Naive thymus-derived CD8-positive, alpha-beta T cell (primary cell): ENCODE results near the gene HPD. TPM values are rescaled to one million over a fixed set of nuclear protein-coding genes. Genes with fewer than 3 reads are reported as not detected.
A peak's percentile ranks its signal among the peaks of the same experiment; 100 is the strongest.
"Not testable (repeated sequence)": the region's sequence is repeated elsewhere in the genome, so short reads cannot be mapped to it uniquely, and the experiment has no call there.

Experiments
- ATAC-seq, 2 donors: fragments of 150-1000 bp; cut with Tn5 transposase in 1 of 2; sonication (Bioruptor Pico), chemical (Tn5 transposase) in 1 of 2; 1 replicate in 1 of 2; 2 replicates in 1 of 2; pipeline ENCODE4 v1.10.0; 2021; ENCODE audit warnings: mild to moderate bottlenecking in 2 of 2, moderate library complexity in 2 of 2
- POLR2A ChIA-PET: fragments of 350-600 bp; sonication (Branson Sonifier 250); formaldehyde crosslinking; loops from one replicate; lab custom pipeline; 2021; ENCODE audit warnings: antibody characterized with exemption; lab: Charles Lee
- DNase-seq, 10 donors: peaks; one replicate each; pipeline versions ENCODE4 v3.0.0 to v3.0.0-alpha.2; 2020 to 2022
- H3K27ac Mint-ChIP-seq, 10 donors: one replicate each; pipeline ENCODE4 v1.8.0; 2020 to 2022; ENCODE audit warnings: mild to moderate bottlenecking in 10 of 10, mixed read lengths in 10 of 10, moderate library complexity in 4 of 10, inconsistent platforms in 1 of 10
- H3K27me3 Mint-ChIP-seq, 5 donors: one replicate each; pipeline ENCODE4 v1.8.0; 2021 to 2022; ENCODE audit warnings: mixed read lengths in 5 of 5
- H3K36me3 Mint-ChIP-seq, 3 donors: one replicate each; pipeline ENCODE4 v1.8.0; 2020 to 2022; ENCODE audit warnings: mixed read lengths in 3 of 3, mild to moderate bottlenecking in 2 of 3, inconsistent platforms in 1 of 3
- H3K4me1 Mint-ChIP-seq, 4 donors: one replicate each; pipeline ENCODE4 v1.8.0; 2021 to 2022; ENCODE audit warnings: mixed read lengths in 4 of 4
- H3K4me3 Mint-ChIP-seq, 10 donors: one replicate each; pipeline ENCODE4 v1.8.0; 2020 to 2022; ENCODE audit warnings: mild to moderate bottlenecking in 10 of 10, mixed read lengths in 10 of 10, moderate library complexity in 6 of 10, inconsistent platforms in 1 of 10
- H3K9me3 Mint-ChIP-seq, 9 donors: one replicate each; pipeline ENCODE4 v1.8.0; 2020 to 2022; ENCODE audit warnings: mixed read lengths in 9 of 9, mild to moderate bottlenecking in 3 of 9, inconsistent platforms in 1 of 9, moderate library complexity in 1 of 9
- polyA plus RNA-seq, 3 donors: library from polyadenylated mRNA; unstranded; fragments of 300-500 nt; fragmentation: Illumina TruSeq; gene quantifications; one replicate each; pipeline ENCODE4 v1.2.3, GENCODE V29; 2021
- total RNA-seq, 8 experiments: library from RNA in 2 of 8; stranded (reverse) in 2 of 8; gene quantifications; one replicate each; pipeline ENCODE4 v1.2.3 and lab custom pipeline; 2021 to 2026

The HPD gene
- total RNA-seq (not detected), polyA plus RNA-seq (not detected), total RNA-seq (lab: John Stamatoyannopoulos, UW) (0 to 0.09 (median 0) reads per million in 6 experiments)

DNA sequence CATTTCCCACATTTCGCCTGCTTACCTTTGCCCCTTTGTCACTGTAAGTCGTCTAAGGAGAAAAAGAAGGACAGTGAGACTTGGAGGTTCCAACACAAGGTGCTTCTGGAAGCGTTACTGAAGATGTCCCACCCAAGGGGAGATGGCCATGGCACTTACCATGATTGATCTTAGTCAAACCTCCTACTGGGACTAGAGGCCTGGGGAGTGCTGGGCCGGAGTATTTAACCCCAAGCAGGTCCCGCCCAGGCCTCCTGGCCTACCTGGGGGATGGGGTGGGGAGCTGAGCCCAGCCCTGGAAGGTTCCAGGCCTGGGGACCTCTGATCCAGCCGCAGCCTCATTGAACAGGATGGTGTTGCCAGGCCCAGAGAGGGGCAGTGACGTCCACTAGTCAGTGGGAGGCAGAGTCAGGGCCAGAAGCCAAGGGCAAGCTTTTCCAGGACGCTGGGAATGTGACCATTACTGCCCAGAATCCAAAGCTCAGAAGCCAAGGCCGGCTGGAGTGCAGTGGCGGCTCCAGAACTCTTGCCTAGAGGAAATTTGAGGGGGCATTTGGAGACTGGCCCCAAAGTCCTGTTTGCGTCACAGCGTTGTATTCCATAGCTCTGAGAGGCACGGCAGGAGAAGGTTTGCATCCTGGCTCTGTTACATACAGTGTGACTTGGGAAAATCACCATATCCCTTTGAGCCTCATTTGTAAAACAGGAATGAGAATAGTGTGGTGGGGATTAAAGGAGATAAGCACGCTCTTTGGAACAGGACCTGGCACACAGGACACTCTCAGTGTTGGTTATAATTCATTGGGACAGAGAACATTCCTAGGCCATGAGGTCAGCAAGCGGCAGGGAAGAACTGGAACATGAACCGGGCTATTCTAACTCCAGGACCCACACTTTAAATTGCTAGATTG, at the start of gene HPD:
HPD (minus strand) TSS at position 198 of the 911 bp plus-strand sequence; CDS start at position 162, 36 bp downstream.
- Mint-ChIP-seq H3K36me3 (peaks cover 0 to 4% (median 0%) of the 10 kb centered on the region in 3 donors), H3K4me3 (no peak within 1 kb of the TSS), H3K4me1 (peaks cover 0 to 5% (median 0%) of the 10 kb centered on the region in 4 donors), H3K27ac (peak within 1 kb of the TSS in 1 of 10 donors; percentile 43), H3K9me3 (no peaks in the 10 kb centered on the region), H3K27me3 (no peaks in the 10 kb centered on the region)
- POLR2A ChIA-PET, result interaction anchor here (0.6 kb wide), 1 partner anchor 586 kb away, joined by 6 read pairs; no protein-coding TSS in a partner anchor
- DNase-seq, result no peak
- ATAC-seq, result no peak

DNA sequence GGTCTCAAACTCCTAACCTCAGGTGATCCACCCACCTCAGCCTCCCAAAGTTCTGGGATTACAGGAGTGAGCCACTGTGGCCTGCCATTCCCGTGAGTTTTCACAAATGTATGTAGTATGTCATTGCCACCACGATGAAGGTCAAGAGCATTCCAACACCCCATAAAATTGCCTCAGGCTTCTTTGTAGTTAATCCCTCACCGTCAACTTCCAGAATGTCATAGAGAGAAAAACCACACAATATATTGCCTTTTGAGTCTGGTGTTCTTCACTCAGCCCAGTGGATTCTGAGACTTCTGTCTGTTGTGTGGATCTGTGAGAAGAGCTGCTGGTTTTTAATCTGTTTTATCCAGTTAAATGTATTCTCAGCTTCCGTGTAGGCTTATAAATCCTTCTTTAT, 47.1 kb upstream of the HPD start:
- ATAC-seq (no peak), DNase-seq (no peak)
- Mint-ChIP-seq H3K36me3 (peaks cover 0 to 86% (median 33%) of the 10 kb centered on the region in 3 donors), H3K4me1 (peaks cover 7 to 13% (median 9%) of the 10 kb centered on the region in 4 donors), H3K9me3 (no peaks in the 10 kb centered on the region), H3K27me3 (no peaks in the 10 kb centered on the region), H3K27ac (peak overlapping the region in 3 of 10 donors; percentile 11 to 80 (median 15)), H3K4me3 (no peak overlapping the region)
- POLR2A ChIA-PET, result no interaction called here

DNA sequence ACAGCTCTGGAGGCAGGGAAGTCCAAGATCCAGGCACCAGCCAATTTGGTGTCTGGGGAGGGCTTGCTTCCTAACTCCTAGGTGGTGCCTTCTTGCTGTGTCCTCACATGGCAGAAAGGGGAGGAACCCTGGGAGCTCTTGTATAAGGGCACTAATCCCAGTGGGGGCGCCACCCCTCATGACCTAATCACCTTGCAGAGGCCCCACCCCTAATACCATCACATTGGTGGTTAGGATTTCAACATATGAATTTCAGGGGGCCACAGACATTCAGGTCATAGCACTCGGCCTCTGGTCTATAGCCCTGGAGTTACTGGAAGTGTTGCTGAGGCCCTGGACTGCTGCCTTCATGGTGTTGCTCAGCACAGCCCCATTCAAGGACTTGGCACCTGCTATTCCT, 44.5 kb upstream of the HPD start:
- H3K36me3 Mint-ChIP-seq, result peaks cover 0 to 88% (median 27%) of the 10 kb centered on the region in 3 donors
- ATAC-seq, result no peak

GRCh38 chr12:121899590-121899989, 40.9 kb upstream of the HPD start:
- Mint-ChIP-seq H3K4me3 (no peak overlapping the region), H3K27ac (no peak overlapping the region), H3K4me1 (peaks cover 2 to 7% (median 5%) of the 10 kb centered on the region in 4 donors), H3K36me3 (peaks cover 0 to 85% (median 26%) of the 10 kb centered on the region in 3 donors), H3K9me3 (no peaks in the 10 kb centered on the region), H3K27me3 (no peaks in the 10 kb centered on the region)
- DNase-seq (no peak), ATAC-seq (no peak)
- POLR2A ChIA-PET, result no interaction called here

More for the DNA sequence above, 44.5 kb upstream of the HPD start:
- H3K27ac Mint-ChIP-seq, result peak overlapping the region in 1 of 10 donors; percentile 53
- no peaks in the 10 kb centered on the region for H3K9me3 Mint-ChIP-seq
- H3K27me3 Mint-ChIP-seq, result no peaks in the 10 kb centered on the region
- no peak overlapping the region for H3K4me3 Mint-ChIP-seq
- DNase-seq, result no peak
- peaks cover 0 to 2% (median under 1%) of the 10 kb centered on the region in 4 donors for H3K4me1 Mint-ChIP-seq
- POLR2A ChIA-PET, result no interaction called here

DNA sequence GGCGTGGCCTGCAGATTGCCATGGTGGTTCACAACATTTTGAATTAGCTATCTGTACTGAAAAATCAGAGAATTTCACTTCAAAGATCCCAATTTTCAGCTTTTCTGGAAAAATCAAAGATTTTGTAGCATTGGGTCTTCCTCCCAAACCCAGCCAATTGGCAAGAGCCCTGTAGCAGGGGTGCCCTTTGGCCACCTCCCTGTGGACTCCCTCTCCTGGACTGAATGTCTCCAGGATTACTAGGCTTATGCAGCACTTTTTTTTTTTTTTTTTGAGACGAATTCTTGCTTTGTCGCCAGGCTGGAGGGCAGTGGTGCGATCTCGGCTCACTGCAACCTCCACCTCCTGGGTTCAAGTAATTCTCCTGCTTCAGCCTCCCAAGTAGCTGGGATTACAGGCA, 39.6 kb upstream of the HPD start:
- POLR2A ChIA-PET, result interaction anchor here (0.6 to 1.3 kb wide), 3 partner anchors 9 to 1440 kb away, joined by 3 to 4 read pairs (median 4); partner anchors contain the start of gene PSMD9

GRCh38 chr12:121894633-121895032, 36.0 kb upstream of the HPD start:
- Mint-ChIP-seq H3K27ac (peak overlapping the region in 7 of 10 donors; percentile 54 to 91 (median 80)), H3K9me3 (no peaks in the 10 kb centered on the region), H3K36me3 (peaks cover 0 to 62% (median 11%) of the 10 kb centered on the region in 3 donors), H3K27me3 (no peaks in the 10 kb centered on the region), H3K4me1 (peaks cover 20 to 44% (median 31%) of the 10 kb centered on the region in 4 donors), H3K4me3 (no peak overlapping the region)
- DNase-seq (peak in 2 of 10 donors; percentile 17 to 30), ATAC-seq (peak; percentile 50 to 64)
- POLR2A ChIA-PET, result interaction anchor here (1.2 kb wide), 1 partner anchor 23 kb away, joined by 4 read pairs; no protein-coding TSS in a partner anchor

More for the DNA sequence above, 39.6 kb upstream of the HPD start:
- H3K9me3 Mint-ChIP-seq, result no peaks in the 10 kb centered on the region
- H3K27ac Mint-ChIP-seq, result peak overlapping the region in 1 of 10 donors; percentile 40
- DNase-seq (no peak), ATAC-seq (no peak)
- peaks cover 0 to 88% (median 23%) of the 10 kb centered on the region in 3 donors for H3K36me3 Mint-ChIP-seq
- peaks cover 15 to 20% (median 16%) of the 10 kb centered on the region in 4 donors for H3K4me1 Mint-ChIP-seq
- H3K4me3 Mint-ChIP-seq, result no peak overlapping the region
- no peaks in the 10 kb centered on the region for H3K27me3 Mint-ChIP-seq

DNA sequence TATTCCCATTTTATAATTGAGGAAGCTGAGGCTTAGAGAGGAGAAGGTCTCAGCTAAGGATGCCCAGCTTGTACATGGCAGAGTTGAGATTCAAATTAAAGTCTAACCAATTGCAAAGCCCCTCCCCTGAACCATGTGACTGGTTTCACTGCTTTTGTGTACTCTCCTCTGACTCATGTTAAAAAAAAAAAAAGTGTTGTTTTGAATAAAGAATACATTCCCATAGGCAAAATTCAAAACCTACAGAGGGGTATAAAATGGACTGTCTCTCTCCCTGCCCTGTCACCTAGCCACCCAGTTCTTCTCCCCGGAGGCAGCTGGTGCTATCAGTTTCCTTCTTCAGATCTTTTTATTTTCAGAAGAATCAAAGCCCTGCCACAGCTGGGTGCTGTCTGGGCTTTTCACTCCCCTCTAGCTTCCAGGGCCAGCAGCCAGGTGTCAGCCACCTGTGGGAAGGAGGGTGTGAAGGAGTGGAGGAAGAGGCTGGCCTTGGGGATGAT, 35.4 kb upstream of the HPD start:
- Mint-ChIP-seq H3K4me1 (peaks cover 24 to 50% (median 37%) of the 10 kb centered on the region in 4 donors), H3K27ac (peak overlapping the region in 9 of 10 donors; percentile 54 to 93 (median 81)), H3K9me3 (no peaks in the 10 kb centered on the region), H3K27me3 (no peaks in the 10 kb centered on the region), H3K4me3 (peak overlapping the region in 3 of 10 donors; percentile 21 to 75 (median 56)), H3K36me3 (peaks cover 0 to 58% (median 11%) of the 10 kb centered on the region in 3 donors)
- POLR2A ChIA-PET, result interaction anchor here (0.8 to 1.2 kb wide), 3 partner anchors 22 to 100 kb away, joined by 3 to 6 read pairs (median 4); partner anchors contain the start of gene RHOF
- ATAC-seq (peak; percentile 15 to 22), DNase-seq (peak in 1 of 10 donors; percentile 27)

GRCh38 chr12:121892673-121893561, 34.3 kb upstream of the HPD start:
- H3K4me3 Mint-ChIP-seq, result peak overlapping the region in 1 of 10 donors; percentile 36
- H3K4me1 Mint-ChIP-seq, result peaks cover 27 to 59% (median 47%) of the 10 kb centered on the region in 4 donors
- ATAC-seq (no peak), DNase-seq (peak in 1 of 10 donors; percentile 10)
- H3K27ac Mint-ChIP-seq, result peak overlapping the region in 7 of 10 donors; percentile 3 to 90 (median 65)
- H3K9me3 Mint-ChIP-seq, result peaks cover 0 to 3% (median 0%) of the 10 kb centered on the region in 9 donors
- H3K27me3 Mint-ChIP-seq, result peaks cover 0 to 2% (median 0%) of the 10 kb centered on the region in 5 donors
- H3K36me3 Mint-ChIP-seq, result peaks cover 0 to 48% (median 11%) of the 10 kb centered on the region in 3 donors
- POLR2A ChIA-PET, result interaction anchor here (0.6 to 1.1 kb wide), 4 partner anchors 74 to 200 kb away, joined by 3 to 6 read pairs (median 4); partner anchors contain the start of gene RHOF

DNA sequence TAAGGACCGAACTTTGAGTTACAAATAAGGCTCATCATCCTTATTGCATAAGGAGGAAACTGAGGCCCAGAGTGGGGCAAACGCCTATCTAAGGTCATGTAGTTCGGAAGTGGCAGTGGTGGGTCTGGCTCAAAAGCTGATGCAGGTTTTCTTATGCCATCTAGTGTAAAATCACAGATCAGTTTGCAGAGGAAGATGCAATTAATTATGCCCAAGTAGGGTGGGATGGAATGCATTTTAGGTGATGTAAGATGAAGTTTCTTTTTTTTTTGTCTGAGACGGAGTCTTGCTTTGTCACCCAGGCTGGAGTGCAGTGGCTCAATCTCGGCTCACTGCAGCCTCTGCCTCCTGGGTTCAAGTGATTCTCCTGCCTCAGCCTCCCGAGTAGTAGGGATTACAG, 31.0 kb upstream of the HPD start:
- H3K4me3 Mint-ChIP-seq, result peak overlapping the region; percentile 96 to 100 (median 98)
- not testable (repeated sequence) for H3K27me3 Mint-ChIP-seq, H3K9me3 Mint-ChIP-seq, DNase-seq, ATAC-seq
- POLR2A ChIA-PET, result interaction anchor here (1.3 to 3.1 kb wide), 6 partner anchors 8 to 336 kb away, joined by 4 to 49 read pairs (median 20); partner anchors contain the start of genes DIABLO, RHOF and SETD1B
- H3K36me3 Mint-ChIP-seq, result peaks cover 0 to 23% (median 2%) of the 10 kb centered on the region in 3 donors
- H3K4me1 Mint-ChIP-seq, result peaks cover 23 to 53% (median 45%) of the 10 kb centered on the region in 4 donors
- H3K27ac Mint-ChIP-seq, result peak overlapping the region; percentile 94 to 100 (median 99)

GRCh38 chr12:121889274-121889624, 30.6 kb upstream of the HPD start:
- ATAC-seq (no peak), DNase-seq (no peak)
- Mint-ChIP-seq H3K4me1 (peaks cover 20 to 49% (median 41%) of the 10 kb centered on the region in 4 donors), H3K4me3 (peak overlapping the region; percentile 96 to 100 (median 98)), H3K27ac (peak overlapping the region; percentile 94 to 100 (median 99)), H3K27me3 (peaks cover 0 to 3% (median 0%) of the 10 kb centered on the region in 5 donors), H3K36me3 (peaks cover 0 to 19% (median 2%) of the 10 kb centered on the region in 3 donors), H3K9me3 (peaks cover 0 to 3% (median 0%) of the 10 kb centered on the region in 9 donors)
- POLR2A ChIA-PET, result interaction anchor here (1.2 to 3.1 kb wide), 7 partner anchors 9 to 337 kb away, joined by 4 to 49 read pairs (median 18); partner anchors contain the start of genes DIABLO, RHOF and SETD1B
